GM21528 (cell line): ENCODE measurements around the gene CREBBP.

Experiments
- ATAC-seq: cut with Tn5 transposase; IDR thresholded peaks from one replicate; pipeline ENCODE4 v1.9.1; 2021; ENCODE audit warnings: mild to moderate bottlenecking, moderate library complexity; ENCODE audit not compliant: unreplicated experiment, low FRiP score

Gene CREBBP

GRCh38 chr16:3800477-3801270, 79.8 kb downstream of the CREBBP start:
- no peak for ATAC-seq

GRCh38 chr16:3800019-3800418, 80.5 kb downstream of the CREBBP start:
- no peak for ATAC-seq

DNA sequence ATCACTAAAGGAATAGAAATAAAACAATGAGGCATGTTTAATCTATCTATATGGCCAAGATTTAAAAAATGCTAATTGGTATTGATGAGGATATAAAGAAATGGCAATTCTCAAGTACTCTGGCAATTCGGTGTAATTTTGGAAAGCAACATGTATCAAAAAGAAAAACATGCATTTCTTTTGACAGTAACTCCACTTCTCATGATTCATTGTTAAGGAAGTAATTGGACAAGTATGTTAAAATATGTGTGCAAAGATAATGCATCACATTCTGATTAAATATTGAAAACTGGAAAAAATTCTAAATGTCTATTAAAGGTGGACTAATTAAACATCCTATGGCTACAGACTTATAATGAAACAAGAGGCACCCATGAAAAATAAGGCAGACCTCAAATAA, 81.2 kb downstream of the CREBBP start:
- ATAC-seq = no peak

DNA sequence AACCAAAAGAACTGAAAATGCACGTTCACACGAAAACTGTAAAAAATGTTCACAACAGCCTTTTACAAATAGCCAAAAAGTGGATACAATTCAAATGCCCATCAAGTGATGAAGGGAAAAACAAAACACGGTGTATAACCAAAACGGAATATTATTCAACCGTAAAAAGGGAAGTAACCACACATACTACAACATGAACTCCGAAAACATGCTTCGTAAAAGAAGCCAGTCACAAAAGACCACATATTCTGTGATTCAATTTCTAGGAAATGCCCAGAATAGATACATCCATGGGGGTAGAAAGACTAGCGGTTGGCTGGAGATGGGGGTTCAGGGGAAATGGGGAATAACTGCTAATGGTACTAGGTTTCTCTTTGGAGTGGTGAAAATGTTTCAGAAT, 81.7 kb downstream of the CREBBP start:
- ATAC-seq = no peak

DNA sequence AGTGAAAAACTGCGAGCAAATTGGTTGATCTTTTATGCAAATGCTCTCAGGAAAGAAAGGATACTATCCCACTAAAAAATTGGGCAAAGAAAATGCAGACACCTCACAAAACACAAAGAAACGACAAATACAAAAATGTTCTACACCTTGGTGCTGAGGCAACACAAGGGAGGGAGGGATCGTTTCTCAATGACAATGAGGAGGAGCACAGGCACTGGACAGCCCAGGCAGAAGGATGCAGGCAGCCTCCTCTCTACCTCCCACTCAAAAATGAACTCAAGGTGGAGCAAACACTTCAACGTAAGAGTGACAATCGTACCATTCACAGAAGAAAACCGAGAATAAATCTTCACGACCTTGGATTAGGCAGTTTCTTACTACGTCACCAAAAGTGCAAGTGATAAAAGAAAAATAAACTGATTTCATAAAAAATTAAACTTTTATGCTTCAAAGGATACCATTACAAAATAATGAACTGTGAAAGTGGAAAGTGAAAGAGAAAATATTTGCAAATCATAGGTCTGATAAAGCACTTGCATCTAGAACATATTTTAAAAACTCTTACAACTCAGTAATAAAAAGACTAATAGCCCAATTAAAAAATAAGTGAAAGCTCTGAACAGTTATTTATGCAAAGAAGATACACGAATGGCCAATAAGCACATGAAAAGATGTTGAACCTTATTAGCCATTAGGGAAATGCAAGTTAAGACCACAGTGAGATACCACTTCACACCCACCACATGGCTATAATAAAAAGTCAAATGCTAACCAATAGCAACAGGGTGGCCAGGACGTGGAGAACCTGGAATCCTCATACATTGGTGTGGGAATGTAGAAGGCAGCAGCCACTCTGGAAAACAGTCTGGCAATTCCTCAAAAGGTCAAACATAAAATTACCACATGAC, 82.4 kb downstream of the CREBBP start:
- ATAC-seq = no peak

DNA sequence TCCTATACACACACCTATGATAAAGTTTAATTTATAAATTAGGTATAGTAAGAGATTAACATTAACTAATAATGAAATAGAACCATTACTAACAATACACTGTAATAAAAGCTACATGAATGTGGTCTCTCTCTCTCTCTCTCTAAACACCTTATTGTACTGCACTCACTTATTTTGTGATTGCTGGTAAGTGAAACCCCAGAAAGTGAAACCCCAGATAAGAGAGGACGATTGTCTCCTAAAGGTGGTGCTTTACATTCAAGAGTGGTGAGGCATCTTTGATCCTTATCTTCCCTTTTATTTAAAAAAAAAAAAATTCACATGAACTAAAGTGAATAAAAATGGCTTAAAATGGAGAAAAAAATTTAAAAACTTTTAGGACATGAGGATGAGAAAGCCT, 83.0 kb downstream of the CREBBP start:
- no peak for ATAC-seq

DNA sequence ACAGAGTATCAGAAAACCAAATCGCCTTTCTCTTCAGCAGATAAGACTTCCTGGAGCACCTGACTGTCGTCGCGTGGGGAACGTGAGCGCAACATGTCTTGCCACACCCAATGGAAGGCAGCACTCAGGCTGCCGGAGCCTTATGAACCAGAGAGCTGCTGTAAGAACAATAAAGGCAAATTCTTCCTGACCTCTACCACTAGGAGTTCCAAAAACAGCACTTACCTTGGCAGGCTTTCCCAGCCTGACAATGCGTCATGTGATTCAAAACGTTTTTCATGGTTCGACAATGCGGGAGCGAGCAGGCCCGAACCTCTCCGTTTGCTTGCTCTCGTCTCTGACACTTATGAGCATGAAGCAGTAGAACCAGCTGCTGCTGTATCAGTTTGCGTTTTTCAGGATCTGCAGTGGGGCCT, 87.3 kb downstream of the CREBBP start:
- no peak for ATAC-seq

DNA sequence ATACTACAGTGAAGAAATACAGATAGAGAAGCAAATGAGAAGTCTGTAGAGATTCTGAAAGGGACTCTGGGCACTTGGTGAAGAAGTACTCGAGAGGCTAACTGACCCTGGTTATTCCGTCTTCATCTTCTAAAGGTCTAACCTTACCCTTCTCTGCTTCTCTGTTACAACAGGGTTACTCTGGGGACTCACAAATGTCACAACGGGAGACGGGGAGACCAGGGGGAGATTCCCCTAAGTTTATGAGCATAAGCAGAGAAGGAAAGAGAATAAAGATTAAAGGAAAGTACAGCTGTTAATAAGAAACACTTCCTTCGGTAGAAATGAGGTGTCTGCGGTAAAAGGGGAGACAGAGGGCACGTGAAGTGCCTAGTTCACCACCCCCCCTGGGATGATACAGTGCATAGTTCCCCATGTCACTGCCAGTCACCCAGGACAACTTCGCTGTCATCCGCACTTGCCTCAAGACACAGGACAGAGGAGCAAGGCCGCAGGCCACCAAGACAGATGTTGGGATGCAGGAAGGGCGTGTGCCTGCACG, 88.0 kb downstream of the CREBBP start:
- no peak for ATAC-seq

DNA sequence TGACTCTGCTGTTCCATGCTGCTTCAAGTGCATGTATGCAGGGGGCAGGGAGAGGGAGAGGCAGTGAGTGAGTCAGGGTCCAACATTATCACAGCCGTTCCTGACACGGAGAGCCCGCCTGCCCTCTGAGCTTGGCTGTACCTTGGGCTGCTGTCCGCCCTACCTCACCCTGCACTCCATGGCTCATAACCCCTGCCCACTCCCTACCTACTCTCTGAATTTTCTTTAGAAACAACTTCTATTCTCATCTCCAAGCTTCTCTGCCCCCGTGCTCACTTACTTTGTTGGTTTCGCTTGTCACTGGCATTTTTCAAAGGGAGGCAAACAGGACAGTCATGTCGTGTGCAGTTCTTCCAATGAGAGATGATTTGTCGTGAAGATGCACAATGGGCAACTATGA, 88.8 kb downstream of the CREBBP start:
- ATAC-seq = no peak

GRCh38 chr16:3789375-3790099, 91.0 kb downstream of the CREBBP start:
- ATAC-seq = no peak

GRCh38 chr16:3788711-3789374, 91.7 kb downstream of the CREBBP start:
- ATAC-seq = no peak

DNA sequence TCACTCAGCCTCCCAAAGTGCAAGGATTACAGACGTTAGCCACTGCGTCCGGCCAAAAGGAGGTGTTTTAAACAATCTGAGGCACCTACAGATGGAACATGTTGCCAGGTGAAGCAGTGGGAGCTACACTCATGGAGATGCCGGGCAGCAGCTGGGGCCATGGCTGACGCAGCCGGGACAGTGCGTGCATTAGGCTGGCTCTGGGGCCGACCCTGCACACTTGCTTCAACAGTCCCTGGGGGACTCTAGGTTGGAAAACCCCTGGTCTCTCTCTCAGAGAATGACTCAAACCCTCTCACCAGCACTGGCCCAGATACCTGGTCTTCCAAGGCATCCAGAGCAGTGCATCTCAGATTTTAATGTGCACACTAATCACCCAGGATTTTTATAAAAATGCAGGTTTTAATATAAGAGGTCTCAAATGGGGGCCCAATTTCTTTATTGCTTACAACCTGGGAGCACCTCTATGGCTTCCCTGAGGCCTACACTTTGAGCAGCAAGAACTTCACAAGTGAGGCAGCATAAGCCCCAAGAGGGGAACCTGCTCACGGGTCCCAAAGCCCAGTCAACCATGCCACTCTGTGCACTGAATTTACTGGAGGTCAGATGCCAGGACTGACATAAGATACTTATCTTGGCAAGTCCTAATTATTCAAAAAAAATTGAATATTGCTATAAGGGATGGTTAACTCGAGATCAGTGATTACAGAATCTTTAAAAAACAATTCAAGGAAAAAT, 92.4 kb downstream of the CREBBP start:
- no peak for ATAC-seq

DNA sequence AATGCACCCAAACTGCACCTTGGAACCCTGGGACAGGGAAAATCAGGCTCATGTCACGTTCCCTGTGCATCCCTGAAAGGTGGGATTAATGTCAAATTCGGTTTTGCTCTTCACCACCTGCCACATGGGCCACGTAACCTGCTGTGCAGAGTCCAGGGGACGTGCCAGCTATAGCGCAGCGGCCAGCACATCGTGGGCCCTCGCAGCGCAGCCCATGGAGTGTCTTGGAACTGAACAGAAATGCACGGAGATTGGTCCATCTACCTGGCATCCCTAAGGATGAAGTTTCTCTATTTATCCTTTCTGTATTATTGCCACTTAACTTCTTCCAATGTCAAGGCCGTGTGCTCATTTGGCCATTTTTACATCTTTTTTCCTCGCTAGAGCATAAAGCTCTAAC, 95.1 kb downstream of the CREBBP start:
- no peak for ATAC-seq

- no peak for ATAC-seq
Observed at GRCh38 chr16:3783516-3783915, 97.0 kb downstream of the CREBBP start.

DNA sequence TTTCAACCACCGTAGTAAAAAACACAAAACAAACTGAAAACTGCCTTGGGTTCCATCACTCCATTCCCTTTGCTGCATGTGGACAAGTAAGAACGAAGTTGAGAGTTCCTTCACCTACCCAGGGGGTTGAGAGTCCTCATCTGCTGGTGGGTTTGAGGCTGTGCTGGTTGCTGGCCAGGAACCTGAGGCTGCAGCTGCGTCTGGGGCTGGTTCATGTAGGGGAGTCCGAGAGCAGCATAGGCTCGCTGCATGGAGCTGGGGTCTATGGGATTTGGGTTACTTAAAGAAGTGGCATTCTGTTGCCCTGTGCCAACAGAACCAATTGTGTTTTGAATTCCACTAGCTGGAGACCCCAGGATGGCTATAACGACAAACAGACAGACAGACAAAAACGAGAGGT, 97.9 kb downstream of the CREBBP start:
- no peak for ATAC-seq

DNA sequence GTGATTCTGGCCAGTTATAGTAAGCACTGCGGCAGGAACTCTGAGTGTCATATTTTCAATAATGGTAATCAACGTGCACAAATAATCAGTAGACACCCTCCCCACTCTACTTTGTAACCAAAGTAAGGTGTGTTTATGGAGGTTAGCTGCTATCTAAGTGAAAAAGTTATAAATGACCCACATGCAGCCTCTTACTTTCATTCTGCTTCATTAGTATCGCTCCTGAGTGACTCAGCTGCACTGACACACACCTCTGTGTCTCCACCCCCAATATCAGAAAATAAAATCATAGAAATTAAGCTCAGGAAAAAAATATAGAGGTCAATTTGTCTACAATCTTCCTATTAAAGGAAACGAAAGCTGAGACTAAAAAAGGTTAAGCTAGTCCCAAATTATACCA, 99.1 kb downstream of the CREBBP start:
- no peak for ATAC-seq

DNA sequence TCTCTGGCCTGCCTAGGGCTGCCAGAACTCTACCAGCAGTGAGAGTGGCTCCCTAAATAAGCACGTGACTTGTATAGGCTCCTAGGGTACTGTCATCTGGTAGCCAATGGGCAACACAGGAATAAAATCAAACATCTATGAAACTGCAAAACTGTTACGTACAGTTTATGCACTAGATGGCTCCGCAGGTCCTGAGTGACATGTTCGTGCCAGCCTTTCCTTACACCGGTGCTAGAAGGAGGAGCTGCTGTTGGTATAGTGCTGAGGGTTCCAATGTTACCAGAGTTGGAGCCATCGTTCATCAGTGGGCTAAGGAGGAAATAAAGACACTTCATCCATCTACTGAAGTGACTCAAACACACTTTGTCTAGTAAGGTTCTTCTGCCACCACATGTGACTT, 99.9 kb downstream of the CREBBP start:
- ATAC-seq = no peak

GRCh38 chr16:3776316-3776715, 104.2 kb downstream of the CREBBP start:
- ATAC-seq = no peak

GRCh38 chr16:3774819-3775218, 105.7 kb downstream of the CREBBP start:
- no peak for ATAC-seq
